Liver (tissue), 9 donors: ENCODE results near the gene LILRB5. TPM values are rescaled to one million over a fixed set of nuclear protein-coding genes. Genes with fewer than 3 reads are reported as not detected.

Experiments
- DNase-seq: peaks from one replicate; pipeline ENCODE4 v3.0.0-alpha.2; 2017; ENCODE audit warnings: low spot score
- H3K27ac ChIP-seq, 2 donors: one replicate each; pipeline ENCODE4 v1.7.0; 2013; ENCODE audit warnings: inconsistent platforms in 2 of 2, low read length in 2 of 2, control low read depth in 1 of 2, low read depth in 1 of 2, mild to moderate bottlenecking in 1 of 2
- H3K27me3 ChIP-seq, 4 donors: one replicate each; pipeline versions ENCODE4 v1.6.1 to v1.7.0; 2013; ENCODE audit warnings: low read length in 3 of 4, inconsistent platforms in 1 of 4, mild to moderate bottlenecking in 1 of 4, moderate library complexity in 1 of 4; ENCODE audit not compliant: control insufficient read depth in 4 of 4, insufficient read depth in 4 of 4
- H3K36me3 ChIP-seq, 4 donors: one replicate each; pipeline versions ENCODE4 v1.6.1 to v1.7.0; 2013; ENCODE audit warnings: low read length in 3 of 4, mild to moderate bottlenecking in 3 of 4, low read depth in 1 of 4, moderate library complexity in 1 of 4; ENCODE audit not compliant: control insufficient read depth in 4 of 4, insufficient read depth in 3 of 4
- H3K4me1 ChIP-seq, 4 donors: one replicate each; pipeline versions ENCODE4 v1.6.1 to v1.7.0; 2013; ENCODE audit warnings: low read length in 3 of 4, mild to moderate bottlenecking in 3 of 4, moderate library complexity in 1 of 4; ENCODE audit not compliant: control insufficient read depth in 4 of 4, insufficient read depth in 4 of 4
- H3K4me3 ChIP-seq, 3 donors: one replicate each; pipeline versions ENCODE4 v1.6.1 to v1.7.0; 2013; ENCODE audit warnings: low read length in 3 of 3, control low read depth in 1 of 3, low read depth in 1 of 3, mild to moderate bottlenecking in 1 of 3
- H3K9ac ChIP-seq, 2 donors: one replicate each; pipeline ENCODE4 v1.7.0; 2013; ENCODE audit warnings: low read length in 2 of 2, mild to moderate bottlenecking in 2 of 2, moderate library complexity in 2 of 2, control low read depth in 1 of 2, low read depth in 1 of 2
- H3K9me3 ChIP-seq, 4 donors: one replicate each; pipeline versions ENCODE4 v1.6.1 to v1.7.0; 2013; ENCODE audit warnings: low read length in 3 of 4; ENCODE audit not compliant: control insufficient read depth in 4 of 4
- ATF3 ChIP-seq: IDR thresholded peaks from 2 replicates; pipeline ENCODE4 v1.6.1; 2016; ENCODE audit warnings: antibody characterized with exemption
- CTCF ChIP-seq: fragments of 150-350 bp; IDR thresholded peaks from 2 replicates; pipeline ENCODE4 v1.5.1; 2017; ENCODE audit warnings: improper control_type of control experiment, low read depth, low read length; ENCODE audit not compliant: missing input control
- EGR1 ChIP-seq, 2 donors: IDR thresholded peaks; 2 replicates each; pipeline ENCODE4 v1.6.1; 2016 to 2018; ENCODE audit warnings: antibody characterized with exemption in 2 of 2, low read depth in 2 of 2
- FOXA1 ChIP-seq: IDR thresholded peaks from 2 replicates; pipeline ENCODE4 v1.6.1; 2016; ENCODE audit warnings: antibody characterized with exemption
- FOXA2 ChIP-seq: IDR thresholded peaks from 2 replicates; pipeline ENCODE4 v1.6.1; 2016; ENCODE audit warnings: antibody characterized with exemption
- GABPA ChIP-seq, 2 donors: IDR thresholded peaks in 1 of 2; conservative IDR thresholded peaks in 1 of 2; 2 replicates each; pipeline ENCODE4 v1.6.1; 2016; ENCODE audit warnings: antibody characterized with exemption in 2 of 2, mild to moderate bottlenecking in 1 of 2, moderate library complexity in 1 of 2
- HNF4A ChIP-seq, 2 donors: conservative IDR thresholded peaks; 2 replicates each; pipeline ENCODE4 v1.6.1; 2016; ENCODE audit warnings: antibody characterized with exemption in 2 of 2, mild to moderate bottlenecking in 2 of 2
- JUND ChIP-seq, 2 donors: IDR thresholded peaks; 2 replicates each; pipeline ENCODE4 v1.6.1; 2016; ENCODE audit warnings: antibody characterized with exemption in 2 of 2
- MAX ChIP-seq: IDR thresholded peaks from 2 replicates; pipeline ENCODE4 v1.6.1; 2016; ENCODE audit warnings: antibody characterized with exemption
- NR2F2 ChIP-seq: IDR thresholded peaks from 2 replicates; pipeline ENCODE4 v1.6.1; 2016; ENCODE audit warnings: antibody characterized with exemption
- RAD21 ChIP-seq, 2 donors: IDR thresholded peaks; 2 replicates each; pipeline ENCODE4 v1.6.1; 2016; ENCODE audit warnings: antibody characterized with exemption in 2 of 2, mild to moderate bottlenecking in 2 of 2
- REST ChIP-seq: IDR thresholded peaks from 2 replicates; pipeline ENCODE4 v1.6.1; 2016; ENCODE audit warnings: antibody characterized with exemption, mild to moderate bottlenecking
- RXRA ChIP-seq, 2 donors: IDR thresholded peaks; 2 replicates each; pipeline ENCODE4 v1.6.1; 2017 to 2018; ENCODE audit warnings: antibody characterized with exemption in 2 of 2, mild to moderate bottlenecking in 1 of 2
- SP1 ChIP-seq: IDR thresholded peaks from 2 replicates; pipeline ENCODE4 v1.6.1; 2018; ENCODE audit warnings: antibody characterized with exemption, mild to moderate bottlenecking
- TAF1 ChIP-seq: conservative IDR thresholded peaks from 2 replicates; pipeline ENCODE4 v1.6.1; 2016; ENCODE audit warnings: antibody characterized with exemption, mild to moderate bottlenecking
- YY1 ChIP-seq: IDR thresholded peaks from 2 replicates; pipeline ENCODE4 v1.6.1; 2016; ENCODE audit warnings: antibody characterized with exemption, mild to moderate bottlenecking
- WGBS: extraction: QIAGEN DNeasy Blood & Tissue Kit; methylation state at CpG from one replicate; pipeline ENCODE4 v1.1.7; 2013; 5-methylcytosine and 5-hydroxymethylcytosine counted together
- polyA plus RNA-seq, 2 donors: library from polyadenylated mRNA; stranded (reverse) in 1 of 2; unstranded in 1 of 2; fragments of 200-250 nt in 1 of 2; fragments of >200 nt in 1 of 2; fragmentation: Nextera tagmentation in 1 of 2; extraction: Ambion mirVana in 1 of 2; gene quantifications; one replicate each; pipeline versions ENCODE4 v1.2.1 to v1.2.3, GENCODE V29; 2013 to 2015
- total RNA-seq, 2 donors: library from RNA; depleted of rRNA; stranded (reverse); fragments of >200 nt; gene quantifications; one replicate each; pipeline ENCODE4 v1.2.3, GENCODE V29; 2014
- donor health status: healthy.
- donor health status: healthy.
- donor health status: healthy.
- donor health status: healthy.
- donor health status: healthy.

LILRB5 gene
- total and polyA plus RNA-seq, 4 donors = 5.1 to 10.8 (median 6.3) TPM

- 69% methylated on average over 9 of the region's 9 CpGs for WGBS
- no peak overlapping the region for H3K9ac ChIP-seq
- TF ChIP-seq RAD21 (IDR thresholded peaks at IDR 0.05) (no peak), REST (no peak), HNF4A (conservative IDR thresholded peaks at IDR 0.05) (no peak), GABPA (IDR thresholded peaks at IDR 0.05 in 1 of 2, conservative IDR thresholded peaks at IDR 0.05 in 1 of 2) (no peak), SP1 (no peak), RXRA (IDR thresholded peaks at IDR 0.05) (no peak), TAF1 (no peak), CTCF (no peak), ATF3 (no peak), MAX (no peak), FOXA1 (no peak), FOXA2 (no peak), NR2F2 (no peak), EGR1 (IDR thresholded peaks at IDR 0.05; ENCODE audit: low read depth in 2 of 2) (no peak), YY1 (no peak)
- H3K36me3 ChIP-seq = no peaks in the 10 kb centered on the region
- no peaks in the 10 kb centered on the region for H3K27me3 ChIP-seq
- no peaks in the 10 kb centered on the region for H3K9me3 ChIP-seq
- no peak for DNase-seq
- H3K4me1 ChIP-seq = peaks cover 0 to 4% (median 0%) of the 10 kb centered on the region in 4 donors
- no peak overlapping the region for H3K27ac ChIP-seq
- no peak overlapping the region for H3K4me3 ChIP-seq
Observed at GRCh38 chr19:54252243-54252642, 4.8 kb downstream of the LILRB5 start.

GRCh38 chr19:54248016-54248601, 9.0 kb downstream of the LILRB5 start:
- H3K9ac ChIP-seq = no peak overlapping the region
- no peak for DNase-seq
- H3K4me3 ChIP-seq = no peak overlapping the region
- H3K27ac ChIP-seq = peak overlapping the region; percentile 60 to 79
- 64% methylated on average over 8 of the region's 8 CpGs for WGBS
- H3K36me3 ChIP-seq = no peaks in the 10 kb centered on the region
- peaks cover 0 to 5% (median 0%) of the 10 kb centered on the region in 4 donors for H3K4me1 ChIP-seq
- peak; percentile 55 for TF ChIP-seq NR2F2
- no peak for TF ChIP-seq FOXA1
- no peak for TF ChIP-seq JUND (IDR thresholded peaks at IDR 0.05)
- TF ChIP-seq YY1 = peak; percentile 27
- peak in 1 of 2 donors; percentile 26 for TF ChIP-seq RXRA (IDR thresholded peaks at IDR 0.05)
- no peak for TF ChIP-seq RAD21 (IDR thresholded peaks at IDR 0.05)
- peak; percentile 43 for TF ChIP-seq MAX
- TF ChIP-seq CTCF = no peak
- peaks cover 0 to 2% (median 0%) of the 10 kb centered on the region in 4 donors for H3K27me3 ChIP-seq
- H3K9me3 ChIP-seq = no peaks in the 10 kb centered on the region
